SK-N-MC (cell line): ENCODE measurements around the gene TTC38.

Experiments used
- EZH2 ChIP-seq: fragments of 200-600 bp; sonication (generic); IDR thresholded peaks from one replicate; pipeline ENCODE4 v1.6.1; 2017; ENCODE audit warnings: antibody characterized with exemption
- POLR2AphosphoS5 ChIP-seq: IDR thresholded peaks from 2 replicates; pipeline ENCODE4 v1.6.1; 2012; ENCODE audit warnings: mild to moderate bottlenecking, low read depth, low read length, borderline replicate concordance

DNA sequence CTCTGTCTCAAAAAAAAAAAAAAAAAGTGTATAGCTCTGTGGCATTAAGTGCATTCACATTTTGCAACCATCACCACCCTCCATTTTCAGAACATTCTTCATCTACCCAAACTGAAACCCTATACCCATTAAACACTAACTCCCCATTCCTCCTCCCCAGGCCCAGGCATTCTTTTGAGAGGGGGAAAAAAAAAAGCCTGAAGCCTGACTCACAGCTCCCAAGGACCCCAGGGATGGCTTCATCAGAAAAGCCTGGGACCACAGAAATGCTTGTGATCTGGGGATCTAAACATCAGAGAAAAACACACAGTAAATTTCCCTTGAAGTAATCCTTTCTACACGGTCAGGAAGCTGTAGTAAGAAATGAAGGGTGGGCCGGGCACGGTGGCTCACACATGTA is 18.2 kb downstream of the TTC38 start:
- TF ChIP-seq EZH2 (no peak), POLR2AphosphoS5 (no peak)
